K562 (cell line): ENCODE results near the gene CHN1. TPM values are rescaled to one million over a fixed set of nuclear protein-coding genes. Genes with fewer than 3 reads are reported as not detected.

Experiments used
- ATAC-seq: fragments of 200-7000 bp; cut with Tn5 transposase; 3 replicates; pipeline ENCODE4 v1.9.1; 2020; ENCODE audit warnings: moderate library complexity
- BruUV-seq: library from RNA; stranded (reverse); fragments of 400-500 nt; replicated peaks from 2 replicates; lab custom pipeline; 2021; lab: Mats Ljungman, UMichigan
- CTCF ChIA-PET: fragments of 300-600 bp; formaldehyde crosslinking; extraction: SDS; loops from one replicate; lab custom pipeline; 2021; ENCODE audit warnings: low intra/inter-chr PET ratio; lab: Yijun Ruan, JAX
- POLR2A ChIA-PET: fragments of 300-600, 350-650 bp; sonication (Branson Sonifier 250); formaldehyde crosslinking; extraction: SDS; loops from one replicate; lab custom pipeline; 2021; ENCODE audit warnings: antibody characterized with exemption, inconsistent platforms; lab: Yijun Ruan, JAX
- DNase-seq, 4 experiments: peaks; one replicate each; pipeline versions ENCODE4 v3.0.0 to v3.0.0-alpha.2; 2011 to 2018; ENCODE audit warnings: low spot score in 3 of 4, mixed read lengths in 3 of 4; ENCODE audit errors: extremely low read depth in 1 of 4
- FAIRE-seq: peaks from 2 replicates; lab custom pipeline; 2011; peaks lifted over from hg19 to GRCh38; lab: Jason Lieb, UNC
- H2AFZ ChIP-seq: 2 replicates; pipeline ENCODE4 v1.6.0; 2011; ENCODE audit warnings: low read depth, low read length, control low read depth, inconsistent platforms
- H3K27ac ChIP-seq: fragments of 200-600 bp; 3 replicates; pipeline ENCODE4 v1.8.0; 2011; ENCODE audit warnings: low read depth, mild to moderate bottlenecking, control low read depth, inconsistent platforms, low read length, moderate library complexity, mixed read lengths; ENCODE audit errors: extremely low read depth
- H3K27me3 ChIP-seq, 2 experiments: fragments of 300-600 bp in 1 of 2; 2 replicates in 1 of 2; 3 replicates in 1 of 2; pipeline versions ENCODE4 v1.6.0 to v1.8.0; 2011; ENCODE audit warnings: inconsistent platforms in 2 of 2, low read length in 2 of 2, mild to moderate bottlenecking in 1 of 2, mixed read lengths in 1 of 2, moderate library complexity in 1 of 2; ENCODE audit not compliant: control insufficient read depth in 2 of 2, insufficient read depth in 2 of 2
- H3K36me3 ChIP-seq: fragments of 300-600 bp; 3 replicates; pipeline ENCODE4 v1.8.0; 2011; ENCODE audit warnings: mild to moderate bottlenecking, low read length, inconsistent platforms; ENCODE audit not compliant: control insufficient read depth, insufficient read depth
- H3K4me1 ChIP-seq, 2 experiments: fragments of 200-600 bp in 1 of 2; replicated peaks in 1 of 2; 2 replicates in 1 of 2; 3 replicates in 1 of 2; pipeline versions ENCODE4 v1.5.1 to v1.8.0; 2011; ENCODE audit warnings: inconsistent platforms in 2 of 2, low read length in 2 of 2, mild to moderate bottlenecking in 1 of 2, mixed read lengths in 1 of 2, moderate library complexity in 1 of 2; ENCODE audit not compliant: control insufficient read depth in 2 of 2, insufficient read depth in 2 of 2
- H3K4me2 ChIP-seq: 2 replicates; pipeline ENCODE4 v1.6.1; 2011; ENCODE audit warnings: low read length, control low read depth, inconsistent platforms, mixed read lengths; ENCODE audit not compliant: insufficient read depth
- H3K4me3 ChIP-seq: fragments of 200-600 bp; sonication (generic), shearing (Covaris generic); 2 replicates; pipeline ENCODE4 v1.5.1; 2016; ENCODE audit warnings: control low read depth, inconsistent platforms
- H3K79me2 ChIP-seq: fragments of 200-600 bp; 3 replicates; pipeline ENCODE4 v1.8.0; 2011; ENCODE audit warnings: low read length, inconsistent platforms; ENCODE audit not compliant: control insufficient read depth, insufficient read depth
- H3K9ac ChIP-seq, 2 experiments: 2 replicates each; pipeline versions ENCODE4 v1.6.0 to v1.6.1; 2011; ENCODE audit warnings: low read depth in 2 of 2, low read length in 2 of 2, control low read depth in 1 of 2, inconsistent platforms in 1 of 2, mild to moderate bottlenecking in 1 of 2, mixed read lengths in 1 of 2; ENCODE audit not compliant: insufficient read depth in 1 of 2
- H3K9me1 ChIP-seq: one replicate; pipeline ENCODE4 v1.6.0; 2011; ENCODE audit warnings: inconsistent platforms, mild to moderate bottlenecking, low read length, moderate library complexity; ENCODE audit not compliant: control insufficient read depth, insufficient read depth
- H3K9me3 ChIP-seq: replicated peaks from 2 replicates; pipeline ENCODE4 v1.5.1; 2011; ENCODE audit warnings: low read depth, low read length, inconsistent platforms; ENCODE audit not compliant: control insufficient read depth, insufficient read depth
- H4K20me1 ChIP-seq: replicated peaks from 2 replicates; pipeline ENCODE4 v1.6.1; 2011; ENCODE audit warnings: low read length, inconsistent platforms, mixed read lengths; ENCODE audit not compliant: control insufficient read depth, insufficient read depth
- CAMTA2 ChIP-seq: fragments of 250-450 bp; sonication (Bioruptor Pico); conservative IDR thresholded peaks from 2 replicates; pipeline ENCODE4 v1.5.1; 2022
- HDAC3 ChIP-seq: fragments of 450-650 bp; IDR thresholded peaks from 2 replicates; pipeline ENCODE4 v1.6.1; 2018; ENCODE audit warnings: borderline replicate concordance, mild to moderate bottlenecking, moderate library complexity; ENCODE audit not compliant: partially characterized antibody
- PCBP2 ChIP-seq: fragments of 200-400 bp; formaldehyde crosslinking; IDR thresholded peaks from 2 replicates; pipeline ENCODE4 v1.6.1; 2018; ENCODE audit warnings: low read length, low read depth, mild to moderate bottlenecking, moderate library complexity; ENCODE audit not compliant: poor library complexity, severe bottlenecking
- RFX5 ChIP-seq: IDR thresholded peaks from 2 replicates; pipeline ENCODE4 v1.6.1; 2011; ENCODE audit warnings: low read depth, mild to moderate bottlenecking, improper control_type of control experiment, low read length
- SMC3 ChIP-seq: conservative IDR thresholded peaks from 2 replicates; pipeline ENCODE4 v1.6.1; 2011; ENCODE audit warnings: low read depth, low read length, improper control_type of control experiment; ENCODE audit not compliant: insufficient read depth
- TGIF2 ChIP-seq: sonication (generic); formaldehyde crosslinking; IDR thresholded peaks from 2 replicates; pipeline ENCODE4 v1.8.1; 2022; ENCODE audit warnings: mild to moderate bottlenecking, missing genetic modification reagents, moderate library complexity
- ZNF140 ChIP-seq: fragments of 250-450 bp; sonication (Bioruptor Pico); IDR thresholded peaks from 2 replicates; pipeline ENCODE4 v1.8.0; 2021; ENCODE audit warnings: moderate library complexity, mild to moderate bottlenecking, inconsistent platforms
- WGBS: fragments of 100-300 bp; shearing (Covaris generic); methylation state at CpG from one replicate; pipeline ENCODE4 v1.1.6; 2016; ENCODE audit warnings: low coverage, mixed read lengths; ENCODE audit not compliant: insufficient coverage; ENCODE audit errors: missing lambda C conversion rate; 5-methylcytosine and 5-hydroxymethylcytosine counted together
- in situ Hi-C: fragments of 300-500 bp; cut with MboI; formaldehyde crosslinking; loops from 4 replicates; pipeline ENCODE4 v1.15.0; 2018; ENCODE audit warnings: inconsistent platforms, mixed read lengths
- intact Hi-C: fragments of 100-400 bp; cut with micrococcal nuclease; formaldehyde crosslinking; loops from 2 replicates; pipeline ENCODE4 v1.14.2; 2022
- polyA plus RNA-seq, 8 experiments: library from polyadenylated mRNA; depleted of rRNA in 4 of 8; stranded (reverse) in 5 of 8; unstranded in 3 of 8; fragments of >200 nt; fragmentation: Nextera tagmentation in 2 of 8; fragmentation: Illumina TruSeq in 1 of 8; extraction: Ambion mirVana in 2 of 8; extraction: Trizol in 1 of 8; gene quantifications; 2 replicates each; pipeline versions ENCODE4 v1.2.1 to v1.2.3, GENCODE V29; 2011 to 2014; ENCODE audit warnings: inconsistent platforms in 1 of 8, missing spikeins in 1 of 8
- total RNA-seq, 7 experiments: library from RNA; depleted of rRNA in 6 of 7; stranded (reverse); fragments of >200 nt in 6 of 7; fragmentation: Illumina TruSeq in 2 of 7; extraction: Trizol in 2 of 7; gene quantifications; 2 replicates each; pipeline versions ENCODE4 v1.2.1 to v1.2.3, GENCODE V29; 2011 to 2021; ENCODE audit warnings: low replicate concordance in 1 of 7
- TF ChIP-seq, protein P1 (sequence below): fragments of 450-650 bp; formaldehyde crosslinking; IDR thresholded peaks from 2 replicates; pipeline ENCODE4 v1.4.0; 2020; ENCODE audit warnings: mild to moderate bottlenecking, mixed read lengths
- TF ChIP-seq, protein P2 (sequence below): fragments of 250-450 bp; sonication (Bioruptor Pico); IDR thresholded peaks from 2 replicates; pipeline ENCODE4 v1.8.0; 2021; ENCODE audit warnings: borderline replicate concordance, mild to moderate bottlenecking, moderate library complexity; ENCODE audit not compliant: poor library complexity, severe bottlenecking
- TF ChIP-seq, protein P3 (sequence below): fragments of 250-450 bp; sonication (Bioruptor Pico); IDR thresholded peaks from 2 replicates; pipeline ENCODE4 v1.8.0; 2021; ENCODE audit warnings: moderate library complexity, mild to moderate bottlenecking, inconsistent platforms
- TF ChIP-seq, protein P4 (sequence below): fragments of 450-650 bp; formaldehyde crosslinking; conservative IDR thresholded peaks from 2 replicates; pipeline ENCODE4 v1.4.0; 2022; ENCODE audit warnings: mild to moderate bottlenecking, missing genetic modification characterization

The CHN1 gene
- total and polyA plus RNA-seq, 9 of the 15 experiments (the other 6 are each of a cell fraction or from before 2014, with no cell fraction given) = 0.17 to 2.0 (median 0.87) TPM

DNA sequence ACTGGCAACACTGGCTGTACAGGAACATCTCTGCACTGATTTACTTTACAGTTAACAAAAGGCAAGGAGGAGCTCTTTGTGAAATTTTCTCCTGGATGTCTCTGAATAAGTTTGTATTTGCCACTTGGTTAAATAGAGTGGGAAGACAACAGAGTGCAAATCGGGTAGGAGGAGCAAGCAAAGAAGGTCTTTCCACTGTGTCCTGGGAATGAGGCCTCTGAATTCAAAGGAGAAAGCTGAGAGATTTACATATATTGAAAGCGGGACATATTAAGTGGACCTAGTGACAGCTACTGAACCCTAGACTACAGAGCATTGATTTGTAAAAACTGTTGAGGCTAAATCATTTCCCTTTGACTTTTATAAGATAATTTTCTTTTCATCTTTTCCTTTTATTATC is 123.5 kb downstream of the CHN1 start:
- Histone ChIP-seq H3K9me3 (no peaks in the 10 kb centered on the region), H3K4me2 (no peak overlapping the region), H3K36me3 (no peaks in the 10 kb centered on the region), H3K4me3 (no peak overlapping the region), H4K20me1 (no peaks in the 10 kb centered on the region), H3K9me1 (no peaks in the 10 kb centered on the region), H3K4me1 (no peaks in the 10 kb centered on the region), H3K9ac (no peak overlapping the region), H3K79me2 (no peaks in the 10 kb centered on the region), H2AFZ (no peak overlapping the region), H3K27me3 (peaks cover 0 to 12% of the 10 kb centered on the region in 2 experiments; a peak in 2 of 5 replicates), H3K27ac (no peak overlapping the region)
- ChIA-PET POLR2A (interaction anchor here (0.7 to 1.0 kb wide), 2 partner anchors 9 kb away, joined by 3 to 5 read pairs; no protein-coding TSS in a partner anchor), CTCF (no interaction called here)
- ATAC-seq = no peak
- BruUV-seq = no TSS peak
- in situ Hi-C loops (no loop called here), intact Hi-C loops (no loop called here)
- WGBS = 4% methylated on average over 2 of the region's 2 CpGs
- DNase-seq = no peak
- TF ChIP-seq, protein P1, sequence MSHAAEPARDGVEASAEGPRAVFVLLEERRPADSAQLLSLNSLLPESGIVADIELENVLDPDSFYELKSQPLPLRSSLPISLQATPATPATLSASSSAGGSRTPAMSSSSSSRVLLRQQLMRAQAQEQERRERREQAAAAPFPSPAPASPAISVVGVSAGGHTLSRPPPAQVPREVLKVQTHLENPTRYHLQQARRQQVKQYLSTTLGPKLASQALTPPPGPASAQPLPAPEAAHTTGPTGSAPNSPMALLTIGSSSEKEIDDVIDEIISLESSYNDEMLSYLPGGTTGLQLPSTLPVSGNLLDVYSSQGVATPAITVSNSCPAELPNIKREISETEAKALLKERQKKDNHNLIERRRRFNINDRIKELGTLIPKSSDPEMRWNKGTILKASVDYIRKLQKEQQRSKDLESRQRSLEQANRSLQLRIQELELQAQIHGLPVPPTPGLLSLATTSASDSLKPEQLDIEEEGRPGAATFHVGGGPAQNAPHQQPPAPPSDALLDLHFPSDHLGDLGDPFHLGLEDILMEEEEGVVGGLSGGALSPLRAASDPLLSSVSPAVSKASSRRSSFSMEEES (CRISPR knock-in tag) = no peak
- TF ChIP-seq RFX5 (no peak), CAMTA2 (CRISPR knock-in tag) (no peak), PCBP2 (no peak), TGIF2 (CRISPR knock-in tag) (no peak), ZNF140 (CRISPR knock-in tag) (no peak), SMC3 (no peak), HDAC3 (no peak)
- TF ChIP-seq, protein P2, sequence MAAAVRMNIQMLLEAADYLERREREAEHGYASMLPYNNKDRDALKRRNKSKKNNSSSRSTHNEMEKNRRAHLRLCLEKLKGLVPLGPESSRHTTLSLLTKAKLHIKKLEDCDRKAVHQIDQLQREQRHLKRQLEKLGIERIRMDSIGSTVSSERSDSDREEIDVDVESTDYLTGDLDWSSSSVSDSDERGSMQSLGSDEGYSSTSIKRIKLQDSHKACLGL = no peak
- TF ChIP-seq, protein P3, sequence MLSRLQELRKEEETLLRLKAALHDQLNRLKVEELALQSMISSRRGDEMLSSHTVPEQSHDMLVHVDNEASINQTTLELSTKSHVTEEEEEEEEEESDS (CRISPR knock-in tag) = no peak
- TF ChIP-seq, protein P4, sequence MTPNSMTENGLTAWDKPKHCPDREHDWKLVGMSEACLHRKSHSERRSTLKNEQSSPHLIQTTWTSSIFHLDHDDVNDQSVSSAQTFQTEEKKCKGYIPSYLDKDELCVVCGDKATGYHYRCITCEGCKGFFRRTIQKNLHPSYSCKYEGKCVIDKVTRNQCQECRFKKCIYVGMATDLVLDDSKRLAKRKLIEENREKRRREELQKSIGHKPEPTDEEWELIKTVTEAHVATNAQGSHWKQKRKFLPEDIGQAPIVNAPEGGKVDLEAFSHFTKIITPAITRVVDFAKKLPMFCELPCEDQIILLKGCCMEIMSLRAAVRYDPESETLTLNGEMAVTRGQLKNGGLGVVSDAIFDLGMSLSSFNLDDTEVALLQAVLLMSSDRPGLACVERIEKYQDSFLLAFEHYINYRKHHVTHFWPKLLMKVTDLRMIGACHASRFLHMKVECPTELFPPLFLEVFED (CRISPR knock-in tag) = no peak
- no peak for FAIRE-seq
